Uterus (tissue), 4 donors: ENCODE measurements around the gene FMNL2. TPM values are rescaled to one million over a fixed set of nuclear protein-coding genes. Genes with fewer than 3 reads are reported as not detected.

ENCODE experiments used
- DNase-seq, 2 donors: peaks; one replicate each; pipeline ENCODE4 v3.0.0-alpha.2; 2019 to 2020
- H3K27ac ChIP-seq, 2 donors: fragments of 200-600 bp; sonication (generic); 1 replicate in 1 of 2; 2 replicates in 1 of 2; pipeline ENCODE4 v1.5.1; 2016 to 2018
- H3K27me3 ChIP-seq, 2 donors: fragments of 200-600 bp; sonication (generic); one replicate each; pipeline ENCODE4 v1.5.1; 2018 to 2019; ENCODE audit warnings: control low read depth in 1 of 2
- H3K36me3 ChIP-seq, 2 donors: fragments of 200-600 bp; sonication (generic); one replicate each; pipeline ENCODE4 v1.5.1; 2019; ENCODE audit warnings: control low read depth in 1 of 2
- H3K4me1 ChIP-seq, 2 donors: fragments of 200-600 bp; sonication (generic); one replicate each; pipeline ENCODE4 v1.5.1; 2018 to 2019; ENCODE audit warnings: control low read depth in 1 of 2
- H3K4me3 ChIP-seq, 2 donors: fragments of 200-600 bp; sonication (generic); 1 replicate in 1 of 2; 2 replicates in 1 of 2; pipeline ENCODE4 v1.5.1; 2018 to 2019; ENCODE audit warnings: mild to moderate bottlenecking in 1 of 2
- H3K9me3 ChIP-seq, 2 donors: fragments of 200-600 bp; sonication (generic); one replicate each; pipeline ENCODE4 v1.5.1; 2019; ENCODE audit warnings: control low read depth in 1 of 2
- CTCF ChIP-seq, 4 experiments: fragments of 200-600 bp in 2 of 4; fragments of 450-650 bp in 2 of 4; sonication (generic) in 2 of 4; IDR thresholded peaks; one replicate each; pipeline ENCODE4 v1.5.1; 2016 to 2019; ENCODE audit warnings: antibody characterized with exemption in 4 of 4, mild to moderate bottlenecking in 2 of 4, moderate library complexity in 1 of 4
- POLR2A ChIP-seq, 2 donors: fragments of 450-650 bp; IDR thresholded peaks; one replicate each; pipeline ENCODE4 v1.6.1; 2016; ENCODE audit warnings: antibody characterized with exemption in 2 of 2, mild to moderate bottlenecking in 1 of 2, moderate library complexity in 1 of 2
- intact Hi-C: fragments of 100-400 bp; cut with DNase I; formaldehyde crosslinking; loops from one replicate; pipeline ENCODE4 v1.15.1; 2023; ENCODE audit warnings: low total_unique reads
- total RNA-seq, 4 donors: library from RNA; depleted of rRNA in 3 of 4; stranded (reverse); fragments of >200 nt in 3 of 4; gene quantifications; one replicate each; pipeline versions ENCODE4 v1.1.0 to v1.2.4, GENCODE V29; 2014 to 2023
- donor health status: DM: yes; HTN: yes; CAD: no.

Gene FMNL2
- total RNA-seq, 4 donors from 2014 or later = 10.0 to 66.9 (median 33.4) TPM

GRCh38 chr2:152399003-152399402 is 64.0 kb downstream of the FMNL2 start:
- no peaks in the 10 kb centered on the region for H3K9me3 ChIP-seq
- H3K27me3 ChIP-seq = no peaks in the 10 kb centered on the region
- intact Hi-C loops = no loop called here
- TF ChIP-seq POLR2A (IDR thresholded peaks at IDR 0.05) = no peak
- no peak for TF ChIP-seq CTCF (IDR thresholded peaks at IDR 0.05)
- DNase-seq = no peak
- H3K4me1 ChIP-seq = peaks cover 0 to 6% of the 10 kb centered on the region in 2 donors
- no peak overlapping the region for H3K4me3 ChIP-seq
- H3K36me3 ChIP-seq = no peaks in the 10 kb centered on the region
- no peak overlapping the region for H3K27ac ChIP-seq

GRCh38 chr2:152400607-152401214 is 65.7 kb downstream of the FMNL2 start:
- no peak overlapping the region for H3K27ac ChIP-seq
- TF ChIP-seq CTCF (IDR thresholded peaks at IDR 0.05) = no peak
- no peak for TF ChIP-seq POLR2A (IDR thresholded peaks at IDR 0.05)
- no peaks in the 10 kb centered on the region for H3K36me3 ChIP-seq
- DNase-seq = no peak
- no peaks in the 10 kb centered on the region for H3K9me3 ChIP-seq
- intact Hi-C loops = no loop called here
- no peaks in the 10 kb centered on the region for H3K27me3 ChIP-seq
- no peak overlapping the region for H3K4me3 ChIP-seq
- H3K4me1 ChIP-seq = peaks cover 0 to 4% of the 10 kb centered on the region in 2 donors

GRCh38 chr2:152402780-152403759 is 68.1 kb downstream of the FMNL2 start:
- Histone ChIP-seq H3K4me1 (peaks cover 0 to 6% of the 10 kb centered on the region in 2 donors), H3K4me3 (no peak overlapping the region), H3K27ac (peak overlapping the region in 1 of 2 donors; percentile 7), H3K9me3 (no peaks in the 10 kb centered on the region), H3K27me3 (no peaks in the 10 kb centered on the region), H3K36me3 (no peaks in the 10 kb centered on the region)
- intact Hi-C loops = no loop called here
- peak in 1 of 2 donors; percentile 14 for TF ChIP-seq POLR2A (IDR thresholded peaks at IDR 0.05)
- no peak for TF ChIP-seq CTCF (IDR thresholded peaks at IDR 0.05)
- DNase-seq = no peak

- DNase-seq = no peak
- H3K27me3 ChIP-seq = no peaks in the 10 kb centered on the region
- H3K4me1 ChIP-seq = peaks cover 0 to 6% of the 10 kb centered on the region in 2 donors
- peak in 1 of 2 donors; percentile 45 for TF ChIP-seq POLR2A (IDR thresholded peaks at IDR 0.05)
- no peak for TF ChIP-seq CTCF (IDR thresholded peaks at IDR 0.05)
- no peak overlapping the region for H3K4me3 ChIP-seq
- peak overlapping the region in 1 of 2 donors; percentile 62 for H3K27ac ChIP-seq
- intact Hi-C loops = no loop called here
- H3K9me3 ChIP-seq = no peaks in the 10 kb centered on the region
- H3K36me3 ChIP-seq = no peaks in the 10 kb centered on the region
These were observed 70.5 kb downstream of the FMNL2 start for GRCh38 chr2:152405206-152406118.
